ENCODE measurements around the gene RAB40B. TPM values are rescaled to one million over a fixed set of nuclear protein-coding genes. Genes with fewer than 3 reads are reported as not detected.

The RAB40B gene
- total RNA-seq, 4 donors from 2014 or later, result 4.1 to 18.5 (median 11.3) TPM

DNA sequence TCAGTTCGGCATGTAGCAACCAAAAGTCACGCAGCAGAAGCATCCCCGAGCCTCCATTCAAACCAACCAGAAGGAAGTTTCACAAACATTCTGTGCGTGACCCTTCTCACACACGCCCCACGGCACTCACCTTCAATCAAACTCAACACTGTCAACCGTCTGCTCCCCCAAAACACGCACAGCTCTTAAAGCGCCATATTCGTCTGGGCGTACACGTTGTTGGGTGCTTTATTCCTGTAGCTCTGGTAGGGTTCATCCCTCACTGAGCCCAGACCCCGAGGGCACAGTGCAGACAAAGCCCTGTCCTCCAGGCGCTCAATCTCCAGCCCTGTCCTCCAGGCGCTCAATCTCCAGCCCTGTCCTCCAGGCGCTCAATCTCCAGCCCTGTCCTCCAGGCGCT lies 2.2 kb downstream of the RAB40B start:
- no peak for DNase-seq
- Histone ChIP-seq H3K4me1 (peaks cover 0 to 16% of the 10 kb centered on the region in 2 donors), H3K4me3 (no peak overlapping the region), H3K36me3 (no peaks in the 10 kb centered on the region), H3K27me3 (no peaks in the 10 kb centered on the region), H3K9me3 (no peaks in the 10 kb centered on the region), H3K27ac (no peak overlapping the region)
- intact Hi-C loops (cut with DNase I; ENCODE audit: low total_unique reads), result no loop called here
- TF ChIP-seq, protein P1, sequence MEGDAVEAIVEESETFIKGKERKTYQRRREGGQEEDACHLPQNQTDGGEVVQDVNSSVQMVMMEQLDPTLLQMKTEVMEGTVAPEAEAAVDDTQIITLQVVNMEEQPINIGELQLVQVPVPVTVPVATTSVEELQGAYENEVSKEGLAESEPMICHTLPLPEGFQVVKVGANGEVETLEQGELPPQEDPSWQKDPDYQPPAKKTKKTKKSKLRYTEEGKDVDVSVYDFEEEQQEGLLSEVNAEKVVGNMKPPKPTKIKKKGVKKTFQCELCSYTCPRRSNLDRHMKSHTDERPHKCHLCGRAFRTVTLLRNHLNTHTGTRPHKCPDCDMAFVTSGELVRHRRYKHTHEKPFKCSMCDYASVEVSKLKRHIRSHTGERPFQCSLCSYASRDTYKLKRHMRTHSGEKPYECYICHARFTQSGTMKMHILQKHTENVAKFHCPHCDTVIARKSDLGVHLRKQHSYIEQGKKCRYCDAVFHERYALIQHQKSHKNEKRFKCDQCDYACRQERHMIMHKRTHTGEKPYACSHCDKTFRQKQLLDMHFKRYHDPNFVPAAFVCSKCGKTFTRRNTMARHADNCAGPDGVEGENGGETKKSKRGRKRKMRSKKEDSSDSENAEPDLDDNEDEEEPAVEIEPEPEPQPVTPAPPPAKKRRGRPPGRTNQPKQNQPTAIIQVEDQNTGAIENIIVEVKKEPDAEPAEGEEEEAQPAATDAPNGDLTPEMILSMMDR (IDR thresholded peaks at IDR 0.05), result no peak
- TF ChIP-seq POLR2A (IDR thresholded peaks at IDR 0.05), result no peak

DNA sequence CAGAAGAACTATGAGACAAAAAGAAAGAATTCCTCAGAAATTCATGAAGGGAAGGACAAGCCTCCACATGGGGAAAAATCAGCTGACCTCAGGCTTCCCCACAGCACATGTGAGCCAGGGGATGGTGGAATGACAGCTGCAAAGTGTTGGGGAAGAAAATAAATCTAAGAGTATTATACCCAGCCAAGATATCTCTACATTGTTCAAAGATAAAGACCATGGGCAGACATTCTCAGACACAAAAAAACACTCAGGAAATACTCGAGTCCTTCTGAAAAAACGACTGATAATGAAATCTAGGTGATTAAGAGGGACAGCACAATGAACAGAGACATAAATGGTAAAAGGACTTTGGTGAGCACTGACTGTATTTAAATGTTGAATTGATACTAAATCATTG lies 3.9 kb downstream of the RAB40B start:
- peaks cover 0 to 16% of the 10 kb centered on the region in 2 donors for H3K4me1 ChIP-seq
- DNase-seq, result no peak
- H3K36me3 ChIP-seq, result no peaks in the 10 kb centered on the region
- TF ChIP-seq POLR2A (IDR thresholded peaks at IDR 0.05), result no peak
- TF ChIP-seq, protein P1 (IDR thresholded peaks at IDR 0.05), result no peak
- intact Hi-C loops (cut with DNase I; ENCODE audit: low total_unique reads), result no loop called here
- no peaks in the 10 kb centered on the region for H3K27me3 ChIP-seq
- no peak overlapping the region for H3K4me3 ChIP-seq
- no peak overlapping the region for H3K27ac ChIP-seq
- no peaks in the 10 kb centered on the region for H3K9me3 ChIP-seq

DNA sequence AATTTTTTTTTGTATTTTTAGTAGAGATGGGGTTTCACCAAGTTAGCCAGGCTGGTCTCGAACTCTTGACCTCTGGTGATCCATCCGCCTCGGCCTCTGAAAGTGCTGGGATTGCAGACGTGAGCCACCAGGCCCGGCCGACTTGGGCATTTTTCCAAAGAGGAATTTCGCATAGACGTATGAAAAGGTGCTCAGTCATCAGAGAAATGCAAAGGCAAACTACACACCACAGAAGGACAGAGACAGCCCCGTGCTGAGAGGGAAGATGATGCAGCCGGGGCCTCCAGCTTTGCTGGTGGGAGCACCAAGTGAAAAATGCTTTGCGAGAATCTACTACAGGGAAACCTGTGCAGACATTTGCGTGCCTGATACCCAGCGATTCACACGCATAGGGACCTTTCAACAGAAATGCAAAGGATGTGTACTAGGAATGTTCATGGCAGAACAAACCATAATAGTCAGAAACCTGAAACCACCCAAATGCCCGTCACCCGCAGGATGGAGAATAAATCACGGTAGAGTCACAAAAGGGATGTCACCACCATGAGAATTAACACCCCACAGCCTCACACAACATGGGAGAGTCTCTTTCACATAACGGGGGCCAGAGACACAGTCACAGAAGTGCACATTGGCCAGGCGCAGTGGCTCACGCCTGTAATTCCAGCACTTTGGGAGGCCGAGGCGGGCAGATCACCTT lies 5.2 kb downstream of the RAB40B start:
- H3K9me3 ChIP-seq, result no peaks in the 10 kb centered on the region
- no peaks in the 10 kb centered on the region for H3K27me3 ChIP-seq
- intact Hi-C loops (cut with DNase I; ENCODE audit: low total_unique reads), result no loop called here
- H3K27ac ChIP-seq, result no peak overlapping the region
- H3K36me3 ChIP-seq, result no peaks in the 10 kb centered on the region
- H3K4me1 ChIP-seq, result peaks cover 0 to 11% of the 10 kb centered on the region in 2 donors
- no peak for DNase-seq
- TF ChIP-seq, protein P1 (IDR thresholded peaks at IDR 0.05), result no peak
- no peak for TF ChIP-seq POLR2A (IDR thresholded peaks at IDR 0.05)
- H3K4me3 ChIP-seq, result no peak overlapping the region

DNA sequence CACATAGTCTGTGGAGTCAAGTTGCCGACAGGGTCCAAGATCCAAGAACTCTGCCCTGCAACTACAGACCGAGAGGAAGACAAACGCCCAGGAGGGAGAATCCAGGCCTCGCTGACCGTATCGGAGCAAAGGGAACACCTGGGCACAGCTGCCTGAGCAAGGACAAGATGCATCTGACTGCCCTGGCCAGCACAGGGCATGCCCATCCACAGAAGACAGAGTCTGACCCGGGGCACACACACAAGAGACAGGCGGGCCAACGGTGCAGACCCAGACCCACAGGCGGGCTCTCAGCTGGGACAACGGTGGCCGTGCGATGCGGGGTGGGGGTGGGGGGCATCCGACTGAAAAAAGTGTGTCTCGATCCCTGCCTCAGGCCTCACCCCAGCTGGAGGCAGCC lies 6.2 kb downstream of the RAB40B start:
- intact Hi-C loops (cut with DNase I; ENCODE audit: low total_unique reads), result no loop called here
- no peaks in the 10 kb centered on the region for H3K9me3 ChIP-seq
- no peak for TF ChIP-seq POLR2A (IDR thresholded peaks at IDR 0.05)
- TF ChIP-seq, protein P1 (IDR thresholded peaks at IDR 0.05), result no peak
- DNase-seq, result no peak
- H3K4me3 ChIP-seq, result no peak overlapping the region
- no peak overlapping the region for H3K27ac ChIP-seq
- no peaks in the 10 kb centered on the region for H3K36me3 ChIP-seq
- H3K27me3 ChIP-seq, result no peaks in the 10 kb centered on the region
- H3K4me1 ChIP-seq, result peaks cover 0 to 7% of the 10 kb centered on the region in 2 donors

DNA sequence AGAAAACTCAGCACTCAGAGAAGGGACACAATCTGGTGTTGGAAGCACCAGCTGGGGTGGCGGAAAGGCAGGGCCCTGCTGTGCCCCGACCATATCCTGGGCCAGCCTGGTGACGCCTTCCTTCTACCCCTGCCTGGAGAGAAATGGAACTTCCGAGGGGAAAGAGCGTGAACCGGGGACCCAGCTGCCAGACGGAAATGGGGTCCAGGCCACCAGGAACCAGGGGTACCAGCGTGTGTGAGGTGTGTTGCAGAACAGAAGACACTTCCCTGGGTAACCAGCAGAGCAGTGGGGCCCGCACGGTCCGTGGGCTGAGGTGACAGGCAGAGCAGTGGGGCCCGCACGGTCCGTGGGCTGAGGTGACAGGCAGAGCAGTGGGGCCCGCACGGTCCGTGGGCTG lies 6.8 kb downstream of the RAB40B start:
- H3K4me3 ChIP-seq, result no peak overlapping the region
- DNase-seq, result no peak
- H3K9me3 ChIP-seq, result no peaks in the 10 kb centered on the region
- no peaks in the 10 kb centered on the region for H3K36me3 ChIP-seq
- no peak for TF ChIP-seq POLR2A (IDR thresholded peaks at IDR 0.05)
- TF ChIP-seq, protein P1 (IDR thresholded peaks at IDR 0.05), result no peak
- intact Hi-C loops (cut with DNase I; ENCODE audit: low total_unique reads), result no loop called here
- H3K27ac ChIP-seq, result no peak overlapping the region
- H3K27me3 ChIP-seq, result no peaks in the 10 kb centered on the region
- H3K4me1 ChIP-seq, result peaks cover 0 to under 1% of the 10 kb centered on the region in 2 donors

All from uterus (tissue), 4 donors.